Lung (tissue), 12 donors: Measurements from ENCODE around the gene LENG8. TPM values are rescaled to one million over a fixed set of nuclear protein-coding genes. Genes with fewer than 3 reads are reported as not detected.

Source experiments
- ATAC-seq: fragments of 200-7000 bp; cut with Tn5 transposase; one replicate; pipeline ENCODE4 v1.9.1; 2020; ENCODE audit warnings: moderate number of reproducible peaks; ENCODE audit not compliant: insufficient read depth, low FRiP score
- DNase-seq, 3 donors: peaks; one replicate each; pipeline ENCODE4 v3.0.0-alpha.2; 2013 to 2017
- H3K27ac ChIP-seq, 2 donors: one replicate each; pipeline ENCODE4 v1.5.1; 2013; ENCODE audit warnings: mild to moderate bottlenecking in 2 of 2, moderate library complexity in 2 of 2, control low read depth in 1 of 2, inconsistent platforms in 1 of 2, low read depth in 1 of 2, low read length in 1 of 2
- H3K27me3 ChIP-seq, 3 donors: one replicate each; pipeline ENCODE4 v1.5.1; 2013; ENCODE audit warnings: low read length in 2 of 3; ENCODE audit not compliant: control insufficient read depth in 3 of 3, insufficient read depth in 3 of 3
- H3K36me3 ChIP-seq, 4 donors: one replicate each; pipeline ENCODE4 v1.5.1; 2013; ENCODE audit warnings: low read length in 4 of 4, mild to moderate bottlenecking in 1 of 4, moderate library complexity in 1 of 4; ENCODE audit not compliant: control insufficient read depth in 4 of 4, insufficient read depth in 4 of 4
- H3K4me1 ChIP-seq, 5 donors: one replicate each; pipeline ENCODE4 v1.5.1; 2013; ENCODE audit warnings: low read length in 5 of 5, mild to moderate bottlenecking in 2 of 5, moderate library complexity in 1 of 5; ENCODE audit not compliant: control insufficient read depth in 5 of 5, insufficient read depth in 5 of 5
- H3K4me3 ChIP-seq: one replicate; pipeline ENCODE4 v1.5.1; 2013; ENCODE audit warnings: mild to moderate bottlenecking, control low read depth, moderate library complexity
- H3K9ac ChIP-seq, 2 donors: one replicate each; pipeline ENCODE4 v1.5.1; 2013; ENCODE audit warnings: low read length in 2 of 2, control low read depth in 1 of 2; ENCODE audit not compliant: insufficient read depth in 1 of 2
- H3K9me3 ChIP-seq, 4 donors: one replicate each; pipeline ENCODE4 v1.5.1; 2013; ENCODE audit warnings: low read length in 3 of 4, mild to moderate bottlenecking in 1 of 4, moderate library complexity in 1 of 4; ENCODE audit not compliant: control insufficient read depth in 4 of 4, insufficient read depth in 3 of 4
- CTCF ChIP-seq: IDR thresholded peaks from 2 replicates; pipeline ENCODE4 v1.5.1; 2012; ENCODE audit warnings: mild to moderate bottlenecking; ENCODE audit errors: control extremely low read depth, extremely low read depth
- WGBS, 2 donors: extraction: QIAGEN DNeasy Blood & Tissue Kit; methylation state at CpG; one replicate each; pipeline ENCODE4 v1.1.7; 2013; 5-methylcytosine and 5-hydroxymethylcytosine counted together
- polyA plus RNA-seq, 2 donors: library from polyadenylated mRNA; stranded (reverse); fragments of 200-250 nt; gene quantifications; one replicate each; pipeline ENCODE4 v1.2.1, GENCODE V29; 2013
- total RNA-seq, 2 donors: library from RNA; depleted of rRNA in 1 of 2; stranded (reverse); fragments of >200 nt in 1 of 2; gene quantifications; one replicate each; pipeline ENCODE4 v1.2.1, GENCODE V29; 2014 to 2021
- donor health status: control.
- donor health status: control.
- donor health status: Bipolar disorder and iron deficiency.
- donor health status: healthy.
- donor health status: DM: yes; HTN: yes; CAD: no.

LENG8 gene
- total and polyA plus RNA-seq, 4 donors, result 75.1 to 199 (median 113) TPM

DNA sequence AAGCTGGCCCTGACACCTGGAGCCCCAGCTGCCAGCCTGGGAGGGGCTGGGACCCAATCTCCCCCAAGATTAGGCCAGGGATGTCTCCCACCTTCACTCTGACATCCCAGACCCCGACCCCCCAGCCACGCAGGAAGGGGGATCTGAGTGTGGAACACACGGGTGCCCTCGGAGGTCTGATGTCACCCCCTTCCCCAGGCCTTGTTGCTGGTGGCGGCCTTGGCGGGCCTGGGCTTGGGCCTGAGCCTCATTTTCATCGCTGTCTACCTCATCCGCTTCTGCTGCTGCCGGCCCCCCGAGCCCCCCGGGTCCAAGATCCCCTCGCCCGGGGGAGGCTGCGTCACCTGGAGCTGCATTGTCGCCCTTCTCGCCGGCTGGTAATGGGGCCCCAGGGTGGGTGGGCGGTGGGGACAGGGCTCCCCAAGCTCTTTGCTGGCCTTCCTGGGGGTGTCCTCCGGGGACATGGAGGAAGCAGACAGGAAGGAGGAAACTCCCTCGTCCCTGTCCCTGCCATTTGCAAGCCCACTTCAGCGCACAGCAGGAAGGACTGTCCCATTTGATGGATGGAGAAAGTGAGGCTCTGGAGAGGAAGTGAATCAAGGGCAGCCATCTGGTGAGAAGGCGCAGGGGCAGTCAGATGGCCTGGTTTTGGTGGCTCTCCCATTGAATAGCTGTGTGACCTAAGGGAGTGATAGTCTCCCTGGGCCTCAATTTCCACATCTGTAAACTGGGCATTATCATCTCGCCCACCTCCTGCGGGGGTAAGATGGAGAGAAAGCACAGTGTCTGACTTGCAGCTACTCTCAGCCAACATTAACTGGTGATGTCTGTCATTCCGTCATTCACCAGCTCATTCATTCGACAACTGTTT, 29.8 kb upstream of the LENG8 start:
- WGBS, 2 donors, result 78 to 83% methylated on average over 26 of the region's 26 CpGs
- Histone ChIP-seq H3K9ac (no peak overlapping the region), H3K9me3 (peaks cover 0 to 6% (median 0%) of the 10 kb centered on the region in 4 donors), H3K27me3 (peaks cover 11 to 29% (median 28%) of the 10 kb centered on the region in 3 donors), H3K4me3 (no peak overlapping the region), H3K36me3 (no peaks in the 10 kb centered on the region), H3K4me1 (peaks cover 0 to 17% (median 6%) of the 10 kb centered on the region in 5 donors), H3K27ac (no peak overlapping the region)
- no peak for ATAC-seq
- TF ChIP-seq CTCF, result no peak
- DNase-seq, result no peak

- peaks cover 11 to 21% (median 20%) of the 10 kb centered on the region in 3 donors for H3K27me3 ChIP-seq
- WGBS, 2 donors, result 35 to 42% methylated on average over 10 of the region's 10 CpGs
- H3K4me3 ChIP-seq, result no peak overlapping the region
Observed at GRCh38 chr19:54420068-54420382, 29.0 kb upstream of the LENG8 start.

DNA sequence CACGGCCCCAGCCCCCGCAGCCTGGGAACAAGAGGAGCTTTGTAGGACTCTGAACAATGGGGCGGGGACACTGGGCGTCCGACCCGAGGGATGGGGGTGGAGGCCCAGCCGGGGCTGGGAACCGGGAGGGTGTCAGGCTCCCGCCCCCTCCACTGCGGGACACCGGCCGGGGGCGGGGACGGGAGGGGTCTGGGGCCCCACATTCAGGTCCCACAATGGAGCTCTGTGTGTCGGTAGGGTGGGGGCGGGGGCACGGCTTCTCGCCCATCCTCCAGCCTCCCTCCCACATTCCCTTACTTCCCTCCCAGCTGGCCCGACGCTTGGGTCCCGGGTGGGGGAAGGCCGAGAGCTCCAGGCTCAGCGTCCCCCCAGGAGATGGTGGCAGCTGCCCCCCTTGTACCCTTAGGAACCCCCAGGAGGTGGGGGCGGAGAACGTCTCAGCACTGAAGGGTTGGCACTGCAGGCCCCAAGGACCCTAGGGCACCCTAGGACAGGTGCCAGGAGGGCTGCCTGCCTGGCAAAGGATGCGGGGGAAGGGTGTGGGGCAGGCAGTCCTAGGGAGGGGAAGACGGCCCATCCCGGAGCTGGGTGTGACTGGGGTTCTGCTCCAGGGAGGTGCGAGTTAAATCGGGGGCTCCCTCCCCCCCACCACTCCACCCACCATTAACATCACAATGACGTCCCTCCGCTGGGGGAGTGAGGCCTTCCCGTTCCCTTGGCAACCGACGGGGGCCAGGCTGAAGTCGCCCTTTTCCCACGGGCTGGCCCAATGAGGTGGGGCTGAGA, 28.4 kb upstream of the LENG8 start:
- no peak for TF ChIP-seq CTCF
- DNase-seq, result peak; percentile 45 to 76 (median 64)

More at GRCh38 chr19:54420068-54420382, 29.0 kb upstream of the LENG8 start:
- Histone ChIP-seq H3K4me1 (peaks cover 0 to 17% (median 6%) of the 10 kb centered on the region in 5 donors), H3K36me3 (no peaks in the 10 kb centered on the region), H3K27ac (no peak overlapping the region), H3K9me3 (peaks cover 0 to 6% (median 0%) of the 10 kb centered on the region in 4 donors), H3K9ac (no peak overlapping the region)
- no peak for ATAC-seq
- DNase-seq, result no peak
- no peak for TF ChIP-seq CTCF

More for the DNA sequence above, 28.4 kb upstream of the LENG8 start:
- H3K9ac ChIP-seq, result no peak overlapping the region
- 20 to 30% methylated on average over 23 to 37 of the region's 37 CpGs for WGBS, 2 donors
- H3K27ac ChIP-seq, result no peak overlapping the region
- H3K27me3 ChIP-seq, result peaks cover 8 to 20% (median 19%) of the 10 kb centered on the region in 3 donors
- peaks cover 0 to 6% (median 0%) of the 10 kb centered on the region in 4 donors for H3K9me3 ChIP-seq
- no peak for ATAC-seq
- H3K4me1 ChIP-seq, result peaks cover 0 to 17% (median 5%) of the 10 kb centered on the region in 5 donors
- H3K36me3 ChIP-seq, result no peaks in the 10 kb centered on the region
- no peak overlapping the region for H3K4me3 ChIP-seq
